NCI-H2029 (cell line): Measurements from ENCODE around the gene TSPAN9.
A peak's percentile ranks its signal among the peaks of the same experiment; 100 is the strongest.

Experiments
- DNase-seq: peaks from one replicate; lab custom pipeline; 2025; lab: John Stamatoyannopoulos, UW

Gene TSPAN9

GRCh38 chr12:3205742-3206519 lies 128.8 kb downstream of the TSPAN9 start:
- no peak for DNase-seq

- DNase-seq = no peak
These were observed 129.4 kb downstream of the TSPAN9 start for GRCh38 chr12:3206536-3207072.

- no peak for DNase-seq
These were observed 130.0 kb downstream of the TSPAN9 start for GRCh38 chr12:3207175-3207574.

- no peak for DNase-seq
These were observed 130.7 kb downstream of the TSPAN9 start for GRCh38 chr12:3207858-3208257.

- no peak for DNase-seq
These were observed 136.0 kb downstream of the TSPAN9 start for GRCh38 chr12:3213188-3213587.

GRCh38 chr12:3213768-3214167 lies 136.6 kb downstream of the TSPAN9 start:
- no peak for DNase-seq

- peak; percentile 59 for DNase-seq
These were observed 137.6 kb downstream of the TSPAN9 start for GRCh38 chr12:3214526-3215365.

GRCh38 chr12:3215410-3215975 lies 138.3 kb downstream of the TSPAN9 start:
- DNase-seq = no peak

- no peak for DNase-seq
These were observed 138.9 kb downstream of the TSPAN9 start for GRCh38 chr12:3216097-3216496.

- DNase-seq = no peak
These were observed 139.8 kb downstream of the TSPAN9 start for GRCh38 chr12:3216726-3217682.

- DNase-seq = no peak
These were observed 140.5 kb downstream of the TSPAN9 start for GRCh38 chr12:3217683-3218079.

- peak; percentile 72 for DNase-seq
These were observed 141.3 kb downstream of the TSPAN9 start for GRCh38 chr12:3218228-3219171.

GRCh38 chr12:3219233-3219632 lies 142.1 kb downstream of the TSPAN9 start:
- peak; percentile 42 for DNase-seq

- DNase-seq = no peak
These were observed 143.5 kb downstream of the TSPAN9 start for GRCh38 chr12:3220382-3221321.

GRCh38 chr12:3222306-3222705 lies 145.1 kb downstream of the TSPAN9 start:
- no peak for DNase-seq

- no peak for DNase-seq
These were observed 145.8 kb downstream of the TSPAN9 start for GRCh38 chr12:3222979-3223378.

- no peak for DNase-seq
These were observed 146.7 kb downstream of the TSPAN9 start for GRCh38 chr12:3223601-3224529.

GRCh38 chr12:3224530-3224903 lies 147.3 kb downstream of the TSPAN9 start:
- DNase-seq = no peak
